Parathyroid adenoma (tissue), 2 donors: ENCODE results near the gene MSANTD2.

Experiments used
- H2AFZ ChIP-seq: fragments of 300-600 bp; sonication (generic); one replicate; pipeline ENCODE4 v1.7.0; 2017; ENCODE audit warnings: antibody characterized with exemption, mild to moderate bottlenecking
- H3K27ac ChIP-seq: fragments of 300-600 bp; sonication (generic); one replicate; pipeline ENCODE4 v1.7.0; 2017
- H3K27me3 ChIP-seq: fragments of 300-600 bp; sonication (generic); one replicate; pipeline ENCODE4 v1.7.0; 2017; ENCODE audit warnings: low read length; ENCODE audit not compliant: control insufficient read depth, insufficient read depth
- H3K36me3 ChIP-seq: fragments of 300-600 bp; sonication (generic); one replicate; pipeline ENCODE4 v1.7.0; 2017; ENCODE audit warnings: low read length; ENCODE audit not compliant: control insufficient read depth, insufficient read depth
- H3K4me1 ChIP-seq: fragments of 300-600 bp; sonication (generic); one replicate; pipeline ENCODE4 v1.7.0; 2017; ENCODE audit warnings: control low read depth
- H3K4me2 ChIP-seq: fragments of 300-600 bp; sonication (generic); one replicate; pipeline ENCODE4 v1.7.0; 2017; ENCODE audit warnings: low read length
- H3K4me3 ChIP-seq: fragments of 300-600 bp; sonication (generic); one replicate; pipeline ENCODE4 v1.7.0; 2017; ENCODE audit warnings: low read depth, low read length
- H3K79me2 ChIP-seq: fragments of 300-600 bp; sonication (generic); one replicate; pipeline ENCODE4 v1.7.0; 2017; ENCODE audit warnings: control low read depth
- H3K9ac ChIP-seq: fragments of 300-600 bp; sonication (generic); one replicate; pipeline ENCODE4 v1.7.0; 2017; ENCODE audit warnings: mild to moderate bottlenecking
- H3K9me3 ChIP-seq: fragments of 300-600 bp; sonication (generic); one replicate; pipeline ENCODE4 v1.7.0; 2017; ENCODE audit warnings: low read length; ENCODE audit not compliant: control insufficient read depth
- TF ChIP-seq, protein P1 (sequence below): fragments of 300-600 bp; sonication (generic); IDR thresholded peaks from one replicate; pipeline ENCODE4 v1.7.0; 2017; ENCODE audit warnings: antibody characterized with exemption, mild to moderate bottlenecking
- donor health status: primary hyperparathyroidism.

Gene MSANTD2

DNA sequence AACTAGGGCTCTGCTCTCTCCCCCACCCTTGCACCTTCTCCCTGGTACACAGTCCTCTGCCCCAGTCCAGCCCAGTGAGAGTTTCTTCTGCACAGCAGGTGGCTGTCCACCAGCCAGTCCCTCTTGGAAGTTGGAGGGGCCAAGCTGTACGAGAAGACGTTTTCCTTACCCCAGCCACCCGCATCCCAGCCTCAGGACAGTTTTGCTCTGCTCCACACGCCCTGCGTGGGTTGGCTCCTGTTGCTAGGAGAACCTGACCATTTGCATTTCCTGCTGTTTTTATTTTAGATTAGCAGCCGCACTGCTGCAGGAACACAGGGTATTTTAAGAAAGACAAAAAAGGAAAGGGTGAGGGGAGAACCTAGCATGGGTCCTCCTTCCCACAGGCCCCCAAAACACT is 78.0 kb downstream of the MSANTD2 start:
- H2AFZ ChIP-seq: no peak overlapping the region
- H3K9me3 ChIP-seq: no peaks in the 10 kb centered on the region
- no peak overlapping the region for H3K4me3 ChIP-seq
- no peak overlapping the region for H3K9ac ChIP-seq
- no peaks in the 10 kb centered on the region for H3K4me1 ChIP-seq
- TF ChIP-seq, protein P1, sequence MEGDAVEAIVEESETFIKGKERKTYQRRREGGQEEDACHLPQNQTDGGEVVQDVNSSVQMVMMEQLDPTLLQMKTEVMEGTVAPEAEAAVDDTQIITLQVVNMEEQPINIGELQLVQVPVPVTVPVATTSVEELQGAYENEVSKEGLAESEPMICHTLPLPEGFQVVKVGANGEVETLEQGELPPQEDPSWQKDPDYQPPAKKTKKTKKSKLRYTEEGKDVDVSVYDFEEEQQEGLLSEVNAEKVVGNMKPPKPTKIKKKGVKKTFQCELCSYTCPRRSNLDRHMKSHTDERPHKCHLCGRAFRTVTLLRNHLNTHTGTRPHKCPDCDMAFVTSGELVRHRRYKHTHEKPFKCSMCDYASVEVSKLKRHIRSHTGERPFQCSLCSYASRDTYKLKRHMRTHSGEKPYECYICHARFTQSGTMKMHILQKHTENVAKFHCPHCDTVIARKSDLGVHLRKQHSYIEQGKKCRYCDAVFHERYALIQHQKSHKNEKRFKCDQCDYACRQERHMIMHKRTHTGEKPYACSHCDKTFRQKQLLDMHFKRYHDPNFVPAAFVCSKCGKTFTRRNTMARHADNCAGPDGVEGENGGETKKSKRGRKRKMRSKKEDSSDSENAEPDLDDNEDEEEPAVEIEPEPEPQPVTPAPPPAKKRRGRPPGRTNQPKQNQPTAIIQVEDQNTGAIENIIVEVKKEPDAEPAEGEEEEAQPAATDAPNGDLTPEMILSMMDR: no peak
- no peak overlapping the region for H3K4me2 ChIP-seq
- H3K36me3 ChIP-seq: no peaks in the 10 kb centered on the region
- no peaks in the 10 kb centered on the region for H3K27me3 ChIP-seq
- H3K27ac ChIP-seq: no peak overlapping the region
- no peaks in the 10 kb centered on the region for H3K79me2 ChIP-seq

DNA sequence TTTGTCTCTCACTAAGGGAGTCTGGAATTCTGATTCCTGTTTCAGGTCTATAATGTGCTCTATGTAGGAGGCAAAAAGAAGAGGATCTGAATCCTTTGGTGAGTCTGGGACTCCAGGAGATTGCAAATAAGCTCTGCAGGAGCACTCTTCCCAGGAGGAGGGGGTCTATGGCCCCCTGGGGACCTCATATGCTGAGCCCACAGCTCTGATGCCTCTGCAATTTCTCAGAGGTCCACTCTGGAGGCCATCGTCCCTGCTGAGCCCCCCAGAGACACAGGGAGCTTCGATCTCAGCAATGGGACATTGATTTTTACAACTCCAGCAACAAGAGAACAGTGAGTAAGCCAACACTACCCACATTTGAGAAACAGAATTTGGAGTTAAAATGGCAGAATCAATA is 80.7 kb downstream of the MSANTD2 start:
- Histone ChIP-seq H3K4me3 (no peak overlapping the region), H3K27me3 (no peaks in the 10 kb centered on the region), H2AFZ (no peak overlapping the region), H3K79me2 (no peaks in the 10 kb centered on the region), H3K9me3 (no peaks in the 10 kb centered on the region), H3K36me3 (no peaks in the 10 kb centered on the region), H3K27ac (no peak overlapping the region), H3K4me2 (no peak overlapping the region), H3K9ac (no peak overlapping the region), H3K4me1 (no peaks in the 10 kb centered on the region)
- TF ChIP-seq, protein P1: no peak

DNA sequence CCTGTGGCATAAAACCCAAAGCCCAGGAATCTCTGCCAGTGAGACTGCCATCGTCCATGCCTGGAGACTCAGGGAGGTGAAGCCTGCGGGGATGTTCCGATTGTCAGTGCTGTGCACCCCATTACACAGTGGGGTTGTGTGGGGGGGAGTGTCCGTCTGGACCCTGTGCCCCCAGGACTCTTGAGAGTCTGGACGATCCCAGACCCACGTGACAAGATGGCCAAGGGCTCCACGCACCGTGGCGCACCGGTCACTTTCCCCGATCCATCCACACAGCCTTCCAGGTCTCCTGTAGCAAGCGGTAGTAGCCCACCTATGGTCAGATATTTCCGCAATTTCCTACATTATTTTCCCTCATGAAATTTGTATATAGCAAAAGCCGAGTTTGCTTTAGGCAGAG is 81.4 kb downstream of the MSANTD2 start:
- TF ChIP-seq, protein P1: no peak
- Histone ChIP-seq H3K27ac (no peak overlapping the region), H3K27me3 (no peaks in the 10 kb centered on the region), H3K4me2 (no peak overlapping the region), H3K9ac (no peak overlapping the region), H3K9me3 (no peaks in the 10 kb centered on the region), H3K79me2 (no peaks in the 10 kb centered on the region), H2AFZ (no peak overlapping the region), H3K4me1 (no peaks in the 10 kb centered on the region), H3K36me3 (no peaks in the 10 kb centered on the region), H3K4me3 (no peak overlapping the region)

DNA sequence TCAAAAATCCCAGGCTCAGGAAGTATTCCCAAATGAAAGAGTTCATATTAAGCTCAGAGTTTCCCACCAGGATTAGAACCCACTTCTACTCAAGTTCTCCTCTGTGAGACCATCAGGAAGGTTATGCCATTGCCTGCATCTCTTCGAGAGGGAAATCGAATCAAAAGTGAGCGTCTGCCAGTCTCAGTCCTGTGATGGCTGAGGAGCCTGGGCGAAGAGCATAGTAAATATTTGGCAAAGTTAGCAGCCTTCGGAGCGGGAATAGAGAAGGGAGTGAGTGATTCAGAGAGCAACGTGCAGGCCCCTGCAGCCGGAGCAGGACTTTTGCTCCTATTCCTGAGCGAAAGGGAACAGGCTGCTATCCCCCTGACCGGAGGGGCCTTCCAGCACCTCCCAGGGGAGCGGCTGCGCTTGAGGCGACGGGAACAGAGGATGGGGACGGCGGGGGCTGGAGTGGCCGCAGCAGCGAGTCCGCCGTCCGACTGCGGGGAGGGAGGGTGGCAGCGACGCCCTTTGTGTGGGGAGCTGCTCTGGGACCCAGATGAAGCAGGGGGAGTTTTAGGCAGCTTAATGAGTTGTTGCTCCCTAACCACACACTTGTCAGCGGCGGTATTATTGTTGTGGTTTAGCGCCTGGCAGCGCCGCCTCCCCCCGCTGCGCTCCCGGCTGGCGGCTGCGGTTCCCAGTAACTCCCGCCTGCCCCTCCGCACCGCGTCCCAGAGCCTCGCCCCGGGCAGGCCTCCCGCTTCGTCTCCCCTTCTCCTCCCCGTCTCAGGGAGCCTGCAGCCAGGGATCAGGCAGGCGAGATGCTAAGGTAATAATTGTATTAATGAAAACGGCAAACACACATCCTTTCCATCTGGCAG is 82.2 kb downstream of the MSANTD2 start:
- H3K4me3 ChIP-seq: peak overlapping the region; percentile 45
- H3K27ac ChIP-seq: no peak overlapping the region
- no peaks in the 10 kb centered on the region for H3K36me3 ChIP-seq
- no peaks in the 10 kb centered on the region for H3K9me3 ChIP-seq
- TF ChIP-seq, protein P1: no peak
- no peaks in the 10 kb centered on the region for H3K4me1 ChIP-seq
- H3K27me3 ChIP-seq: no peaks in the 10 kb centered on the region
- H3K4me2 ChIP-seq: peak overlapping the region; percentile 67
- no peak overlapping the region for H3K9ac ChIP-seq
- peak overlapping the region; percentile 62 for H2AFZ ChIP-seq
- H3K79me2 ChIP-seq: no peaks in the 10 kb centered on the region

DNA sequence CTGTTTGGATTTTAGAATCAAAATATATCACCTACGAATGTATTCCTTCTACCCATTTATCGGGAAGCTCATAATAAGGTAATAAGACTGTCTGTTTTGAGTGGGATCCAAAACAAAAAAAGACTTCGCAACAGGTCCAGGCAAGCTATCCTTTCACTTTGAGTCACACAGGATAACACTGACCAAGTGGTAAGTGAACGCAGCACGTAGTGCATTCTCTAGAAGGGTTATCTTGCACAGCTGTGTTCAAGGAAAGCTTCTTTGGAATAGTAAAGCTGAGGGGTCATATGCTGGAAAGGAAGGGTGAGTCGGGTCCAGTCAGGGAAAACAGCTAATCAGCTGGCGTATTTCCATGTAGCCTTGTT is 82.8 kb downstream of the MSANTD2 start:
- TF ChIP-seq, protein P1: no peak
- Histone ChIP-seq H3K4me2 (peak overlapping the region; percentile 67), H3K27me3 (no peaks in the 10 kb centered on the region), H3K36me3 (no peaks in the 10 kb centered on the region), H2AFZ (no peak overlapping the region), H3K9ac (no peak overlapping the region), H3K27ac (no peak overlapping the region), H3K79me2 (no peaks in the 10 kb centered on the region), H3K4me3 (peak overlapping the region; percentile 45), H3K9me3 (no peaks in the 10 kb centered on the region), H3K4me1 (no peaks in the 10 kb centered on the region)
